Measurements from ENCODE around the gene BTBD18.

BTBD18 gene

GRCh38 chr11:57775491-57775890 is 23.9 kb upstream of the BTBD18 start:
- DNase-seq, result no peak

DNA sequence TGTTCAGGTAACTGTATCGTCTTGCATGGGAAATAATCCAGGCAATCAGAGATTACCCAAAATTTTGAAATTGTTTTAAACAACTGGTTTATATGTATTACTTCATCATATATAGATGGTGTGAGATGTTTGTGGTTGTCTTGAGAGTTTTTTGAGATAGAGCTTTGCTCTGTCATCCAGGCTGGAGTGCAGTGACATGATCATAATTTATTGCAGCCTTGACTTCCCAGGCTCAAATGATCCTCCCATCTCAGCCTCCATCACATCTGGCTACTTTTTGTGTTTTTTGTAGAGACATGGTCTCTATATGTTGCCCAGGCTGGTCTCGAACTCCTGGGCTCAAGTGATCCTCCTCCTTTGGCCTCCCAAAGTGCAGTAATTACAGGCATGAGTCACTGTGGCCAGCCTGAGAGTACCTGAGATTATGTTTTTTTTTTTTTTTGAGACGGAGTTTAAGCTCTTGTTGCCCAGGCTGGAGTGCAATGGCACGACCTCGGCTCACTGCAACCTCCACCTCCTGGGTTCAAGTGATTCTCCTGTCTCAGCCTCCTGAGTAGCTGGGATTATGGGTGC is 21.5 kb upstream of the BTBD18 start:
- DNase-seq, result no peak

DNA sequence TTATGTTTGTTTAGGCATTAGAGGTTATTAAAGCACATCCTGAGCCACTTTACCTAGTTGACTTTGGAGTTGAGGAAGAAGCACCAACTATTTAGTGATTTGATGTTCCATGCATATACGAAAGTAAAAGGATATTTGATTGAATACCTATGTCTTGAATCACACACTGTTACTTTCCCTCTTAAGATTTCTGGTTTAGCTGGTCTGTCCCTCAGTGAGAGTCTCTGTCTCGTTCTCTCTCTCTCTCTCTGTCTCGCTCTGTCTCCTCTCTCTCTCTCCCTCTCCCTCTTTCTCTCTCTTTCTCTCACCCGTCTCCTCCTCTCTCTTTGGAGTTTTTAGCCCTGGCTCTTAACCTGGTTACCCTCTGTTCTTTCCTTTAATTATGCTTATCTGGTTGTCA is 20.9 kb upstream of the BTBD18 start:
- no peak for DNase-seq

DNA sequence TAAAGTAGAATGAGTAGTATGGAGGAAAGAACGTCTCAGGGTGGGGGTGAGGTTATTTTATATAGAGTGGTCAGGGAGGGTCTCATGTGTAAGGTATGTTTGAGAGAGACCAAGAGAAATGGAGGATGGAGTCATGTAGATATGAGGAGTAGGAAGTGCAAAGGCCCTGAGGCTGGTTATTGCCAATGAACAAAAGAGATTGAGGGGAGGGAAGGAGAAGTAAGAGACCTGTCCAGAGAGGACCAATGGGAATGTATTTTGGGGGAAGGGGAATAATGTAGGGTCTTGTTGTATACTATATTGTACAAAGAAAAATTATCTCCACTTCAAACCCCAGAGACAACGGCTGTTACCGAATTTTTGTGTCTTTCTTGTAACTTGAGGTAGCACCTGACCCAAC is 19.7 kb upstream of the BTBD18 start:
- no peak for DNase-seq

GRCh38 chr11:57770793-57771192 is 19.2 kb upstream of the BTBD18 start:
- no peak for DNase-seq

- no peak for DNase-seq
These were observed 13.4 kb upstream of the BTBD18 start for GRCh38 chr11:57764972-57765371.

- no peak for DNase-seq
These were observed 12.9 kb upstream of the BTBD18 start for GRCh38 chr11:57764566-57764965.

GRCh38 chr11:57764021-57764420 is 12.4 kb upstream of the BTBD18 start:
- no peak for DNase-seq

- no peak for DNase-seq
These were observed 11.9 kb upstream of the BTBD18 start for GRCh38 chr11:57763568-57763967.

GRCh38 chr11:57762235-57762861 is 10.7 kb upstream of the BTBD18 start:
- no peak for DNase-seq

- peak; percentile 93 to 94 for DNase-seq
These were observed 9.9 kb upstream of the BTBD18 start, which contains the start of gene CTNND1 for GRCh38 chr11:57761301-57762234. Gene CTNND1, plus strand, starts transcription at chr11:57761802. Its CDS starts 29,677 bp downstream, at chr11:57791479.

- DNase-seq, result no peak
These were observed 6.6 kb upstream of the BTBD18 start for GRCh38 chr11:57758174-57758573.

DNA sequence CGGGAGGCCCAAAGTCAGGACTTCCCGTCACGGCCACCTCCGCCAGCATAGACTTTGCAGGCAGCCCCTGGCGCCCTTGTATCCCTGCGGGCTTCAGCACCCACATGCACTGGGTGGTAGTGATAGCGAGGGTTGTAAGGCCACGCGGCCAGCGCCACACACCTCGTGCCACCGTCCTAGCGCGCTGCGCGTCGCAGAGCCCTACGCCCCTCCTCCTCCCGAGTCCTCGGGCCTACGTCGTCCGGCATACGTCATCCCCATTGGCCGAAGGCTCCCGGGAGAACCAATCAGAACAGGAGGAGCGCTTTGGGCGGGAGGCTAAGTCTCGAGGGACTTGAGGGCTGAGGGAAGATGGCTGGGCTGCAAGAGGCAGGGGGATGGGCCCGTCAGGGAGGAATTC is 1.3 kb upstream of the BTBD18 start:
- DNase-seq, result no peak

DNA sequence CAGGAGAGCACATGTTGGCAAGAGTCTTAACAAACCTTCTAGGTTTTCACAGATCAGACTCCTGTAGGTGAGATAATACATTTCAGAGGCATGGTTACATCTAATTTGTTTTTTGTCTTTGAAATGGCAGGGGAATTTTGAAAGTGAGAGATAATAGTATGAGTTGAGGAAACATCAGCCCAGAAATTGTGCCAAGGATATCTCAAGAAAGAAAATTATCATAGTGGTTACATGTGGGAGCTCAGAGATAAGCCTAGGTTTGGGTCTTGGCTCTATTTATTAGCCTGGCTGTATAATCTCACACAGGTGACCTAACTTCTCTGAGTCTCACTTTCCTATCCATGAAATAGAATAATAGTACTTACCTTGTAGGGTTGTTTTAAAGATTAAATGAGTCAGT is 443 bp downstream of the BTBD18 start:
- no peak for DNase-seq

DNA sequence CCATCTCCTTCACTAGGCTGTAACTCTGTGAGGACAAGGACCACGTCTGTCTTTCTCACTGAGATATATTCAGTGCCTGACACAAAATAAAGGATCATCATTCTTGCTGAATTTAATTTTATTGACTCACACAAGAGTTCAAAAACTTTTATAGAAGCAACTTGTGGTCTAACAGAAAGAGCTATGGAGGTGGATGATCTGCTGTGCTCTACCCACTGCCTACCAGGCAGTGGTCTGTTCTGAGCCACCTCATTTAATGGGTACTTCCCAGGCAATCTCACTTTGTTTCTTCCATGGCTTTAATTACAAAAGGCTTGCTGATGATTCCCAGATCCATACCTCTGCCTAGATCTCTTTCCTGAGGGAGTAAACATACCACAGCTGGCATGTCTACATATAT is 4.7 kb downstream of the BTBD18 start:
- DNase-seq, result no peak

- no peak for DNase-seq
These were observed 6.4 kb downstream of the BTBD18 start for GRCh38 chr11:57745206-57745605.

DNA sequence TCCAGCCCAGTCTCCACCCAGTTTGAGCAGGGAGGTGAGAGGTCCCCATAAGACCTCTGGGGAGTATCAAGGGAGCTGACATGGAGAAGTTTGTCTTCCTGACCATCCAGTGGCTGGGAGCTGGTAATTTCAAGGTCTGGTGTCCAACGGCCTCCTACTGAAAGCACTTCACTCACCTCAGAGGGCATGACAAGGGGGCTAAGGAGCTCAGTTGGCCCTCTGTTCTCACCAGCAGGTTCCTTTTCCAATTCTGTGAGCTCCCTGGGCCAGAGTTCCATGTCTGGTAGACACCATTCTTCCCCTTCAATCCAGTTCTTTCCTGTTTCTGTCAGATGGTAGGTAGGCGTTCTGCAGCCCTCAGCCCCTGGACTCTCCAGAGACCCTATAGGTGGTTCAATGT is 7.3 kb downstream of the BTBD18 start:
- no peak for DNase-seq

- DNase-seq, result no peak
These were observed 9.5 kb downstream of the BTBD18 start for GRCh38 chr11:57742087-57742452.

DNA sequence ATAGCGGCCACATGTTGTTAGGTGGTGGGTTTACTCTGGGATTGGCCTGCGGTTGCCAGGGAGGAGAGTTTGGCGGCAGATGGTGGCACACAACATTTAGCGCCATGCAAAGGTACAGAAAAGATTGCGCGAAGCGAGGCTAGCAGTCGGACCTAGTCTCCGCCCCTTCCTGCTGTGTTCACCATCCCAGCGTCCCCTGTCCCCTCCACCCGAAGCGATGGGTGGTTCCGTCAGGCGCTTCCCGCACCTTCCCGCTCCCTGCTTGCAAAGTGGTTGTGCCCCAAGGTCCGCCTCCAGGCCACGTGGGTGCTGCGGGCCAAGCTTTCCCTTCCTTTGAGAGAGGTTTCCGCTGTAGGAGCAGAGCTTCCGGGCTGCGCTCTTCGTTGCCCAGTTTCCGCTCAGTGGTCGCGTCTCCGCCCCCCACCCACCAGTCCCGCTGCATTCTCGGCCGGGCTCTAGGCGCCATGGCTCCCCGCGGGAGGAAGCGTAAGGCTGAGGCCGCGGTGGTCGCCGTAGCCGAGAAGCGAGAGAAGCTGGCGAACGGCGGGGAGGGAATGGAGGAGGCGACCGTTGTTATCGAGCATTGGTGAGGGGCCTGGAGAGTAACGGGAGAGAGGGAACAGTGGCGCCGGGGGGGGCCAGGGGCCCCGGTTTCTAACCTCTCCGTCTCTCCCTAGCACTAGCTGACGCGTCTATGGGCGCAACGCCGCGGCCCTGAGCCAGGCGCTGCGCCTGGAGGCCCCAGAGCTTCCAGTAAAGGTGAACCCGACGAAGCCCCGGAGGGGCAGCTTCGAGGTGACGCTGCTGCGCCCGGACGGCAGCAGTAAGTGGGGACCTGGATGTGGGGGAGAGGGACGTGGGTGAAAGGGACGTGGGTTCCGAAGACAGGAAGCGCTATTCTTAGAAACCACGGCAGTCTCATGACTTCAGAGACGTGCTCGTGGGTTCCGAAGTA is 10.2 kb downstream of the BTBD18 start, which contains the start of gene SELENOH:
SELENOH (plus strand) TSS at position 360 of the 955 bp plus-strand sequence; CDS start at position 465, 105 bp downstream.
- DNase-seq, result peak; percentile 95 to 97

DNA sequence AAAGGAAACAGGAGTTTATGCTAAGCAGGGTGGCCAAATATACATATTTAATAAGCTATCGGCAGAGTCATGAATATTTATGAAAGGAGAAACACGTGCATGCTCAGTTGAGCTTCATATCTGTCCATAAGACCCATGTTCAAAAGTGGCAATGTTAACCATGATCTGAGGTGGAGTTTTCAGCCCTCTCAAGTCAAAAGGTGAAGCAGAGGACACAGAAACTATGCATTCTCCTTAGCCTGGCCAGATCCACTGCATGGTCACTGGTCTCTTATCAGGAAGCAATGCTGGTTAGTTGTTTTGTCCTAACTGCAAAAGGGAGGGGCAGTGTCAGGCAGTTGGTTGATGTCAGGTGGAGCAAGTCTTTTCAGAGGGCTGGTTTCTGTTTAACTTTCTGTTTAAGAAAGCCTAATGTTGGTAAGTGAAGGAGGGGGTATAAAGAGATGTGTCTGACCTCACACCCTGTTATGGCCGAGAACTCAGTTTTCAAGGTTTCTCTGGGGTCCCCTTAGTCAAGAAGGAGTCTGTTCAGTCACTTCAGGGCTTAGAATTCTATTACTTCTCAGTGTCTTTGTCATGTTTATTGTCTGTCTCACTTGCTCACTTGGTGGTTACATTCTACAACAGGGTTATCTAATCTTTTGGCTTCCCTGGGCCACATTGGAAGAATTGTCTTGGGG is 15.9 kb downstream of the BTBD18 start:
- DNase-seq, result no peak

DNA sequence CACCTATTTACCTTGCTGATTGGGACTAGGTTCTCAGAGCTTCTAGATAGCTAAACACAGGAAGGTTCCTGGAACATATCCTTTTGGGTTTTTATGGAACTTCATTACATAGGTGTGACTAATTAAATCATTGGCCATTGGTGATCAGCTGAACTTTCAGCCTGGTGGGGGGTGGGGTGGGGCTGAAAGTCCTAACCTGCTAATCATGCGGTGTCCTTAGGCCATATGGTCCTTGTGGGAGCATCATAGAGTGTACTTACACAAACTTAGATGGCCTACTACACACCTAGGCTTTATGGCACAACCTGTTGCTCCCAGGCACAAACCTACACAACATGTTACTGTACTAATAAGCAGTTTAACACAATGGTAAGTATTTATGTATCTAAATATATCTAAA is 19.0 kb downstream of the BTBD18 start:
- no peak for DNase-seq

- no peak for DNase-seq
These were observed 22.1 kb downstream of the BTBD18 start for GRCh38 chr11:57729479-57729878.
